Transverse colon (tissue), 4 donors: Measurements from ENCODE around the gene TMEM14B.

ENCODE experiments used
- CTCF ChIP-seq, 5 experiments: fragments of 200-600 bp in 3 of 5; fragments of 450-650 bp in 2 of 5; sonication (generic) in 3 of 5; IDR thresholded peaks; 1 replicate in 2 of 5; 2 replicates in 3 of 5; pipeline ENCODE4 v1.5.1; 2016 to 2017; ENCODE audit warnings: antibody characterized with exemption in 5 of 5, inconsistent platforms in 3 of 5, mild to moderate bottlenecking in 2 of 5, moderate library complexity in 1 of 5
- POLR2AphosphoS5 ChIP-seq, 3 donors: sonication (generic); formaldehyde crosslinking; IDR thresholded peaks; one replicate each; pipeline ENCODE4 v1.6.1; 2016; ENCODE audit warnings: antibody characterized with exemption in 3 of 3

- no peak for TF ChIP-seq CTCF (IDR thresholded peaks at IDR 0.05)
- TF ChIP-seq POLR2AphosphoS5 (IDR thresholded peaks at IDR 0.05) = peak in 2 of 3 donors; percentile 31 to 44
These were observed 27.2 kb upstream of the TMEM14B start for GRCh38 chr6:10720265-10720959.
